Naive thymus-derived CD4-positive, alpha-beta T cell (primary cell): ENCODE results near the gene LDLR. TPM values are rescaled to one million over a fixed set of nuclear protein-coding genes. Genes with fewer than 3 reads are reported as not detected.
"Not testable (repeated sequence)": the region's sequence is repeated elsewhere in the genome, so short reads cannot be mapped to it uniquely, and the experiment has no call there.

Experiments
- ATAC-seq: fragments of 150-1000 bp; cut with Tn5 transposase; 2 replicates; pipeline ENCODE4 v1.10.0; 2021; ENCODE audit warnings: mild to moderate bottlenecking, moderate library complexity
- CTCF ChIA-PET: fragments of 350-600 bp; sonication (Branson Sonifier 250); formaldehyde crosslinking; loops from one replicate; lab custom pipeline; 2021; ENCODE audit warnings: antibody characterized with exemption; lab: Charles Lee
- POLR2A ChIA-PET: fragments of 350-600 bp; sonication (Branson Sonifier 250); formaldehyde crosslinking; loops from one replicate; lab custom pipeline; 2021; ENCODE audit warnings: antibody characterized with exemption, inconsistent platforms; lab: Charles Lee
- DNase-seq, 9 donors: peaks; one replicate each; pipeline versions ENCODE4 v3.0.0 to v3.0.0-alpha.2; 2020 to 2022; ENCODE audit warnings: mixed read lengths in 1 of 9
- H3K27ac ChIP-seq: one replicate; pipeline ENCODE4 v1.7.0; 2013; ENCODE audit warnings: mild to moderate bottlenecking, low read depth, low read length, moderate library complexity
- H3K27me3 ChIP-seq, 2 donors: one replicate each; pipeline ENCODE4 v1.7.0; 2013; ENCODE audit warnings: low read length in 2 of 2, mild to moderate bottlenecking in 2 of 2, moderate library complexity in 2 of 2; ENCODE audit not compliant: control insufficient read depth in 2 of 2, insufficient read depth in 2 of 2
- H3K36me3 ChIP-seq, 3 experiments: 1 replicate in 2 of 3; 2 replicates in 1 of 3; pipeline ENCODE4 v1.7.0; 2013; ENCODE audit warnings: low read length in 3 of 3, mild to moderate bottlenecking in 3 of 3, moderate library complexity in 1 of 3; ENCODE audit not compliant: insufficient read depth in 3 of 3, control insufficient read depth in 2 of 3
- H3K4me1 ChIP-seq, 2 donors: one replicate each; pipeline ENCODE4 v1.7.0; 2013; ENCODE audit warnings: low read length in 2 of 2, mild to moderate bottlenecking in 2 of 2, moderate library complexity in 1 of 2; ENCODE audit not compliant: control insufficient read depth in 2 of 2, insufficient read depth in 2 of 2
- H3K4me3 ChIP-seq: 2 replicates; pipeline ENCODE4 v1.7.0; 2013; ENCODE audit warnings: mild to moderate bottlenecking, low read length
- H3K9me3 ChIP-seq, 3 experiments: 1 replicate in 2 of 3; 2 replicates in 1 of 3; pipeline ENCODE4 v1.7.0; 2013; ENCODE audit warnings: low read length in 3 of 3; ENCODE audit not compliant: control insufficient read depth in 2 of 3
- H3K27ac Mint-ChIP-seq, 9 donors: one replicate each; pipeline ENCODE4 v1.8.0; 2020 to 2022; ENCODE audit warnings: mixed read lengths in 9 of 9, mild to moderate bottlenecking in 8 of 9, moderate library complexity in 5 of 9, inconsistent platforms in 2 of 9
- H3K27me3 Mint-ChIP-seq, 5 donors: one replicate each; pipeline ENCODE4 v1.8.0; 2021 to 2022; ENCODE audit warnings: mixed read lengths in 5 of 5, mild to moderate bottlenecking in 1 of 5
- H3K36me3 Mint-ChIP-seq, 5 donors: one replicate each; pipeline ENCODE4 v1.8.0; 2020 to 2022; ENCODE audit warnings: mixed read lengths in 5 of 5, mild to moderate bottlenecking in 3 of 5, inconsistent platforms in 1 of 5
- H3K4me1 Mint-ChIP-seq, 7 donors: one replicate each; pipeline ENCODE4 v1.8.0; 2020 to 2022; ENCODE audit warnings: mixed read lengths in 7 of 7, mild to moderate bottlenecking in 3 of 7, inconsistent platforms in 1 of 7
- H3K4me3 Mint-ChIP-seq, 10 donors: one replicate each; pipeline ENCODE4 v1.8.0; 2020 to 2022; ENCODE audit warnings: mild to moderate bottlenecking in 10 of 10, mixed read lengths in 10 of 10, moderate library complexity in 6 of 10, inconsistent platforms in 2 of 10
- H3K9me3 Mint-ChIP-seq, 11 donors: one replicate each; pipeline ENCODE4 v1.8.0; 2020 to 2022; ENCODE audit warnings: mixed read lengths in 11 of 11, mild to moderate bottlenecking in 4 of 11, inconsistent platforms in 1 of 11, moderate library complexity in 1 of 11
- intact Hi-C, 2 donors: fragments of 100-400 bp; cut with micrococcal nuclease; formaldehyde crosslinking; loops; one replicate each; pipeline ENCODE4 v1.15.1; 2023
- polyA plus RNA-seq, 2 donors: library from polyadenylated mRNA; unstranded; fragments of 300-500 nt; fragmentation: Illumina TruSeq; gene quantifications; one replicate each; pipeline ENCODE4 v1.2.3, GENCODE V29; 2021
- total RNA-seq, 6 experiments: library from RNA in 5 of 6; stranded (reverse) in 5 of 6; gene quantifications; 1 replicate in 5 of 6; 2 replicates in 1 of 6; pipeline ENCODE4 v1.2.3 and lab custom pipeline; 2021 to 2026

The LDLR gene
- total and polyA plus RNA-seq, 7 experiments from 2014 or later, result 5.5 to 90.3 (median 34.2) TPM

DNA sequence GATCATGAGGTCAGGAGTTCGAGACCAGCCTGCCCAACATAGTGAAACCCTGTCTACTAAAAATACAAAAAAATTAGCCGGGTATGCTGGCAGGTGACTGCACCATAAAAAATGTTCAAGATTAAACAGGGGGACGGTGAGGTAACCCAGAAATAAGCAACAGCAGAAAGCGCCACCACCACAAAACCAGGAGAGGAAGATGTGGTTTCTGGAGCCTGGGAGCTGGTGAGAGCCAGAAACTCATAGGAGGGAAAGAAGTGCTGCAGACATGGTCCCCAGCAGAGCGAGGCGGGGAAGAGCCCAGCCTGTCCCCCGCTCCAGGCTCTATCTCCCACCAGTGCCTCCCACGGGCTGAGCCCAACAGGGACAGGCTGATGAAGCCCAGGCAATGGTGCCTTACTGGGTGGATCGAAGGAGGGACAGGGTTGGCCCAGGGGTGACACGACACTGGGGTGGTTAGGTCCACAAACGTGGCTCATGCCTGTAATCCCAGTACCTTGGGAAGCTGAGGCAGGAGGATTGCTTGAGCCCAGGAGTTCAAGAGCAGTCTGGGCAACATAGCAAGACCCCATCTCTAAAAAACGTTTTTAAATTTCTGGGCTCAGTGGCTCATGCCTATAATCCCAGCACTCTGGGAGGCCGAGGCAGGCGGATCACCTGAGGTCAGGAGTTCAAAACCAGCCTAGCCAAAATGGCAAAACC lies 47.3 kb downstream of the LDLR start:
- no peak for ATAC-seq
- H3K9me3 Mint-ChIP-seq, result no peaks in the 10 kb centered on the region
- intact Hi-C loops, result loop anchor here (1.0 kb wide), 2 partner anchors 67 to 346 kb away; no protein-coding TSS in a partner anchor
- no peaks in the 10 kb centered on the region for H3K27me3 Mint-ChIP-seq
- no peak overlapping the region for H3K27ac ChIP-seq
- peak overlapping the region in 3 of 9 donors; percentile 14 to 64 (median 28) for H3K27ac Mint-ChIP-seq
- no peaks in the 10 kb centered on the region for H3K9me3 ChIP-seq
- no peak for DNase-seq
- ChIA-PET CTCF (interaction anchor here (1.7 kb wide), 1 partner anchor 101 kb away, joined by 8 read pairs; no protein-coding TSS in a partner anchor), POLR2A (no interaction called here)
- H3K4me3 Mint-ChIP-seq, result peak overlapping the region in 4 of 10 donors; percentile 61 to 87 (median 86)
- no peaks in the 10 kb centered on the region for H3K27me3 ChIP-seq
- H3K4me1 Mint-ChIP-seq, result peaks cover 7 to 23% (median 11%) of the 10 kb centered on the region in 7 donors
- H3K4me1 ChIP-seq, result peaks cover 4 to 9% of the 10 kb centered on the region in 2 donors
- H3K36me3 Mint-ChIP-seq, result peaks cover 0 to 11% (median 5%) of the 10 kb centered on the region in 5 donors
- H3K4me3 ChIP-seq, result no peak overlapping the region
- peaks cover 0 to 7% (median 0%) of the 10 kb centered on the region in 3 experiments for H3K36me3 ChIP-seq

DNA sequence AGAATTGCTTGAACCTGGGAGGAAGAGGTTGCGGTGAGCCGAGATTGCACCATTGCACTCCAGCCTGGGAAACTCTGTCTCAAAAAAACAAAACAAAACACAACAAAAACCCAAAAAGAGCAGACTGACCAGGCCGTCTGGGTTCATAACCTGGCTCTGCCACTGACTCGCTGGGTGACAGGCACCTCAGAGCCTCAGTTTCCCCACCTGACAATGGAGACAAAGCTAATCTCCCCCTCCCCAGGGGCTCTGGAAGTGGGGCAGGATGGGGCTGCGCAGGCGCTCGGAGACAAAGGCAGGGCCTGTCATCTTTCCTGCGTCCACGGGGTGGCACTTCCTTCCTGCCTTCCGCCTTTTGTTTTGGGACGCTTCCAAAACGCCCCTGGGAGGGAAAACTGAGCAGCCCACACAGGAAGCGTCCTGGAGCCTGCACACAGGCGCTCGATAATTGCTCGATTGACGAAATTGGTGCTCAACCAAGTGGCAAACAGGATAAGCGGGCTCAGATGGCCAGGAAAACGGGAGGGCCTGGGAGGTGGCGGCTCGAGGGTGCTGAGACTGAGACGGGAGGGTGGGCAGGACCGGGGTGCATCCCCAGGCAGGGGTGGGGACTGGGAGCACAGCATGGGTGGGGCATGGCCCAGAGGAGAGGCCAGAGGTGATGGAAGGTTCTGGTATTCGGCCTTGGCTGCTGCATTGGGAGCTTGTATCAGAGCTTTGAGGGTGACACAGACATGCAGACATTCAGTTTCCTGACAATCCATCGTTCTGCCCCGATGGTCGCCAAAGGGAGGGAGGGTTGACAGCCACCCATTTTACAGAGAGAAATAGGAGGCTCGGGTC lies 48.5 kb downstream of the LDLR start:
- CTCF ChIA-PET, result interaction anchor here (0.6 to 1.7 kb wide), 8 partner anchors 9 to 1087 kb away, joined by 3 to 8 read pairs (median 4); no protein-coding TSS in a partner anchor

GRCh38 chr19:11138601-11139300 lies 49.5 kb downstream of the LDLR start:
- H3K36me3 ChIP-seq, result no peaks in the 10 kb centered on the region
- H3K27ac ChIP-seq, result no peak overlapping the region
- ATAC-seq (no peak), DNase-seq (no peak)
- peaks cover 4 to 21% of the 10 kb centered on the region in 2 donors for H3K4me1 ChIP-seq
- no peaks in the 10 kb centered on the region for H3K27me3 ChIP-seq
- Mint-ChIP-seq H3K36me3 (peaks cover 0 to 2% (median 0%) of the 10 kb centered on the region in 5 donors), H3K4me3 (peak overlapping the region in 3 of 10 donors; percentile 17 to 87 (median 53)), H3K4me1 (peaks cover 7 to 33% (median 19%) of the 10 kb centered on the region in 7 donors), H3K27me3 (no peaks in the 10 kb centered on the region), H3K9me3 (no peaks in the 10 kb centered on the region), H3K27ac (no peak overlapping the region)
- intact Hi-C loops, result loop anchor here in 1 of 2 donors (1.0 kb wide), 1 partner anchor 449 kb away; no protein-coding TSS in a partner anchor
- ChIA-PET CTCF (interaction anchor here (0.6 to 1.6 kb wide), 8 partner anchors 9 to 1088 kb away, joined by 3 to 7 read pairs (median 4); no protein-coding TSS in a partner anchor), POLR2A (interaction anchor here (0.6 kb wide), 1 partner anchor 755 kb away, joined by 3 read pairs; no protein-coding TSS in a partner anchor)
- no peaks in the 10 kb centered on the region for H3K9me3 ChIP-seq
- no peak overlapping the region for H3K4me3 ChIP-seq

More for the DNA sequence above, 48.5 kb downstream of the LDLR start:
- Mint-ChIP-seq H3K27ac (peak overlapping the region in 8 of 9 donors; percentile 37 to 81 (median 66)), H3K27me3 (no peaks in the 10 kb centered on the region), H3K9me3 (no peaks in the 10 kb centered on the region), H3K36me3 (peaks cover 0 to 5% (median 0%) of the 10 kb centered on the region in 5 donors), H3K4me3 (peak overlapping the region; percentile 76 to 90 (median 86)), H3K4me1 (peaks cover 7 to 23% (median 11%) of the 10 kb centered on the region in 7 donors)
- POLR2A ChIA-PET, result interaction anchor here (0.6 to 0.7 kb wide), 2 partner anchors 460 to 754 kb away, joined by 3 to 4 read pairs; no protein-coding TSS in a partner anchor
- peaks cover 4 to 12% of the 10 kb centered on the region in 2 donors for H3K4me1 ChIP-seq
- H3K36me3 ChIP-seq, result no peaks in the 10 kb centered on the region
- DNase-seq (peak; percentile 27 to 64 (median 56)), ATAC-seq (peak; percentile 81)
- H3K27ac ChIP-seq, result no peak overlapping the region
- intact Hi-C loops, result loop anchor here (1.0 kb wide), 3 partner anchors 66 to 450 kb away; no protein-coding TSS in a partner anchor
- H3K4me3 ChIP-seq, result peak overlapping the region; percentile 52
- H3K9me3 ChIP-seq, result no peaks in the 10 kb centered on the region
- H3K27me3 ChIP-seq, result no peaks in the 10 kb centered on the region

GRCh38 chr19:11140023-11140538 lies 50.8 kb downstream of the LDLR start:
- intact Hi-C loops, result not testable (repeated sequence)

GRCh38 chr19:11140896-11141295 lies 51.6 kb downstream of the LDLR start:
- intact Hi-C loops, result no loop called here
- no peaks in the 10 kb centered on the region for H3K9me3 Mint-ChIP-seq
- H3K4me1 Mint-ChIP-seq, result peaks cover 7 to 33% (median 19%) of the 10 kb centered on the region in 7 donors
- Histone ChIP-seq H3K4me1 (peaks cover 4 to 21% of the 10 kb centered on the region in 2 donors), H3K36me3 (no peaks in the 10 kb centered on the region), H3K27ac (no peak overlapping the region), H3K27me3 (no peaks in the 10 kb centered on the region), H3K4me3 (no peak overlapping the region), H3K9me3 (no peaks in the 10 kb centered on the region)
- peaks cover 0 to 8% (median 0%) of the 10 kb centered on the region in 5 donors for H3K36me3 Mint-ChIP-seq
- H3K4me3 Mint-ChIP-seq, result no peak overlapping the region
- no peak overlapping the region for H3K27ac Mint-ChIP-seq
- no peaks in the 10 kb centered on the region for H3K27me3 Mint-ChIP-seq
- no peak for ATAC-seq
- no peak for DNase-seq
- POLR2A ChIA-PET, result interaction anchor here (0.7 kb wide), 1 partner anchor 53 kb away, joined by 3 read pairs; no protein-coding TSS in a partner anchor
- CTCF ChIA-PET, result interaction anchor here (1.6 kb wide), 1 partner anchor 106 kb away, joined by 5 read pairs; no protein-coding TSS in a partner anchor

More at GRCh38 chr19:11140023-11140538, 50.8 kb downstream of the LDLR start:
- POLR2A ChIA-PET, result interaction anchor here (0.7 kb wide), 1 partner anchor 52 kb away, joined by 3 read pairs; no protein-coding TSS in a partner anchor
- not testable (repeated sequence) for H3K27ac Mint-ChIP-seq, H3K27me3 ChIP-seq, H3K27me3 Mint-ChIP-seq, H3K9me3 ChIP-seq, DNase-seq, H3K27ac ChIP-seq, H3K36me3 ChIP-seq, H3K4me3 ChIP-seq, H3K9me3 Mint-ChIP-seq, H3K36me3 Mint-ChIP-seq, ATAC-seq
- Mint-ChIP-seq H3K4me3 (peak overlapping the region in 1 of 10 donors; percentile 35), H3K4me1 (peaks cover 7 to 33% (median 19%) of the 10 kb centered on the region in 7 donors)
- H3K4me1 ChIP-seq, result peaks cover 4 to 21% of the 10 kb centered on the region in 2 donors
- CTCF ChIA-PET, result interaction anchor here (0.7 kb wide), 2 partner anchors 105 to 1000 kb away, joined by 4 to 5 read pairs; no protein-coding TSS in a partner anchor
